ENCODE measurements around the gene BCAR1. TPM values are rescaled to one million over a fixed set of nuclear protein-coding genes. Genes with fewer than 3 reads are reported as not detected.
"Not testable (repeated sequence)": the region's sequence is repeated elsewhere in the genome, so short reads cannot be mapped to it uniquely, and the experiment has no call there.

BCAR1 gene
- polyA plus RNA-seq, 3 donors from 2014 or later, result not detected

GRCh38 chr16:75211286-75211685, 40.1 kb downstream of the BCAR1 start:
- H3K4me1 Mint-ChIP-seq; H3K9me3 Mint-ChIP-seq; DNase-seq; H3K4me3 Mint-ChIP-seq; H3K27ac Mint-ChIP-seq; H3K36me3 Mint-ChIP-seq; H3K27me3 Mint-ChIP-seq (ENCODE audit: low read depth in 3 of 3): not testable (repeated sequence)

GRCh38 chr16:75209944-75210343, 41.5 kb downstream of the BCAR1 start:
- H3K4me1 Mint-ChIP-seq, result no peaks in the 10 kb centered on the region
- no peak for DNase-seq
- no peak overlapping the region for H3K27ac Mint-ChIP-seq
- H3K9me3 Mint-ChIP-seq, result no peaks in the 10 kb centered on the region
- H3K4me3 Mint-ChIP-seq, result no peak overlapping the region
- H3K36me3 Mint-ChIP-seq, result no peaks in the 10 kb centered on the region
- peaks cover 0 to 3% (median 0%) of the 10 kb centered on the region in 3 donors for H3K27me3 Mint-ChIP-seq (ENCODE audit: low read depth in 3 of 3)

GRCh38 chr16:75209514-75209913, 41.9 kb downstream of the BCAR1 start:
- not testable (repeated sequence) for H3K4me1 Mint-ChIP-seq; H3K4me3 Mint-ChIP-seq; H3K27me3 Mint-ChIP-seq (ENCODE audit: low read depth in 3 of 3); H3K36me3 Mint-ChIP-seq; H3K9me3 Mint-ChIP-seq; H3K27ac Mint-ChIP-seq; DNase-seq

- H3K36me3 Mint-ChIP-seq, result no peaks in the 10 kb centered on the region
- H3K27me3 Mint-ChIP-seq (ENCODE audit: low read depth in 3 of 3), result peaks cover 0 to 1% (median 1%) of the 10 kb centered on the region in 3 donors
- no peak overlapping the region for H3K27ac Mint-ChIP-seq
- H3K4me3 Mint-ChIP-seq, result no peak overlapping the region
- H3K4me1 Mint-ChIP-seq, result no peaks in the 10 kb centered on the region
- DNase-seq, result no peak
- H3K9me3 Mint-ChIP-seq, result no peaks in the 10 kb centered on the region
Observed at GRCh38 chr16:75208861-75209505, 42.4 kb downstream of the BCAR1 start.

GRCh38 chr16:75208242-75208825, 43.1 kb downstream of the BCAR1 start:
- Mint-ChIP-seq H3K27ac (no peak overlapping the region), H3K4me1 (no peaks in the 10 kb centered on the region), H3K27me3 (ENCODE audit: low read depth in 3 of 3) (peaks cover 0 to 1% (median 0%) of the 10 kb centered on the region in 3 donors), H3K36me3 (no peaks in the 10 kb centered on the region), H3K4me3 (no peak overlapping the region), H3K9me3 (no peaks in the 10 kb centered on the region)
- DNase-seq, result no peak

GRCh38 chr16:75207831-75208230, 43.6 kb downstream of the BCAR1 start:
- no peaks in the 10 kb centered on the region for H3K36me3 Mint-ChIP-seq
- H3K4me3 Mint-ChIP-seq, result no peak overlapping the region
- H3K27ac Mint-ChIP-seq, result no peak overlapping the region
- no peak for DNase-seq
- H3K27me3 Mint-ChIP-seq (ENCODE audit: low read depth in 3 of 3), result peaks cover 0 to 2% (median 0%) of the 10 kb centered on the region in 3 donors
- H3K9me3 Mint-ChIP-seq, result no peaks in the 10 kb centered on the region
- H3K4me1 Mint-ChIP-seq, result no peaks in the 10 kb centered on the region

- H3K4me3 Mint-ChIP-seq, result no peak within 1 kb of the TSS
- no peaks in the 10 kb centered on the region for H3K9me3 Mint-ChIP-seq
- H3K27me3 Mint-ChIP-seq (ENCODE audit: low read depth in 3 of 3), result peaks cover 0 to 5% (median 0%) of the 10 kb centered on the region in 3 donors
- no peaks in the 10 kb centered on the region for H3K36me3 Mint-ChIP-seq
- no peaks in the 10 kb centered on the region for H3K4me1 Mint-ChIP-seq
- no peak within 1 kb of the TSS for H3K27ac Mint-ChIP-seq
- DNase-seq, result no peak
Observed at GRCh38 chr16:75206749-75207451, 44.5 kb downstream of the BCAR1 start, which contains the start of gene CTRB2. Gene CTRB2, minus strand, starts transcription at chr16:75207161. Its CDS starts 20 bp downstream, at chr16:75207141.

GRCh38 chr16:75205961-75206748, 45.3 kb downstream of the BCAR1 start:
- not testable (repeated sequence) for H3K4me3 Mint-ChIP-seq; H3K4me1 Mint-ChIP-seq; H3K27me3 Mint-ChIP-seq (ENCODE audit: low read depth in 3 of 3); DNase-seq; H3K36me3 Mint-ChIP-seq; H3K27ac Mint-ChIP-seq; H3K9me3 Mint-ChIP-seq

- not testable (repeated sequence) for H3K4me1 Mint-ChIP-seq; H3K27ac Mint-ChIP-seq; H3K36me3 Mint-ChIP-seq; H3K4me3 Mint-ChIP-seq; H3K9me3 Mint-ChIP-seq; H3K27me3 Mint-ChIP-seq (ENCODE audit: low read depth in 3 of 3); DNase-seq
Observed at GRCh38 chr16:75205438-75205837, 46.0 kb downstream of the BCAR1 start.

- H3K36me3 Mint-ChIP-seq; H3K27me3 Mint-ChIP-seq (ENCODE audit: low read depth in 3 of 3); H3K9me3 Mint-ChIP-seq; H3K27ac Mint-ChIP-seq; H3K4me3 Mint-ChIP-seq; DNase-seq; H3K4me1 Mint-ChIP-seq: not testable (repeated sequence)
Observed at GRCh38 chr16:75204905-75205304, 46.5 kb downstream of the BCAR1 start.

GRCh38 chr16:75204410-75204758, 47.0 kb downstream of the BCAR1 start:
- H3K4me1 Mint-ChIP-seq, result peaks cover 0 to 2% of the 10 kb centered on the region in 2 donors
- H3K4me3 Mint-ChIP-seq, result no peak overlapping the region
- H3K27me3 Mint-ChIP-seq (ENCODE audit: low read depth in 3 of 3), result peaks cover 0 to 7% (median 6%) of the 10 kb centered on the region in 3 donors
- H3K36me3 Mint-ChIP-seq, result no peaks in the 10 kb centered on the region
- no peak for DNase-seq
- no peak overlapping the region for H3K27ac Mint-ChIP-seq
- H3K9me3 Mint-ChIP-seq, result no peaks in the 10 kb centered on the region

GRCh38 chr16:75203667-75204409, 47.6 kb downstream of the BCAR1 start:
- peaks cover 0 to 4% of the 10 kb centered on the region in 2 donors for H3K4me1 Mint-ChIP-seq
- H3K27ac Mint-ChIP-seq, result no peak overlapping the region
- H3K4me3 Mint-ChIP-seq, result no peak overlapping the region
- no peaks in the 10 kb centered on the region for H3K36me3 Mint-ChIP-seq
- H3K9me3 Mint-ChIP-seq, result no peaks in the 10 kb centered on the region
- peaks cover 0 to 9% (median 6%) of the 10 kb centered on the region in 3 donors for H3K27me3 Mint-ChIP-seq (ENCODE audit: low read depth in 3 of 3)
- DNase-seq, result no peak

GRCh38 chr16:75203096-75203495, 48.3 kb downstream of the BCAR1 start:
- Mint-ChIP-seq H3K27me3 (ENCODE audit: low read depth in 3 of 3) (peaks cover 0 to 11% (median 6%) of the 10 kb centered on the region in 3 donors), H3K4me3 (no peak overlapping the region), H3K4me1 (peaks cover 0 to 4% of the 10 kb centered on the region in 2 donors), H3K9me3 (no peaks in the 10 kb centered on the region), H3K27ac (no peak overlapping the region), H3K36me3 (no peaks in the 10 kb centered on the region)
- DNase-seq, result no peak
